Left colon (tissue), 2 donors: Measurements from ENCODE around the gene HDAC1. TPM values are rescaled to one million over a fixed set of nuclear protein-coding genes. Genes with fewer than 3 reads are reported as not detected.

Experiments used
- ATAC-seq: fragments of 200-7000 bp; cut with Tn5 transposase; one replicate; pipeline ENCODE4 v1.9.1; 2020; ENCODE audit warnings: mild to moderate bottlenecking, moderate library complexity
- DNase-seq, 2 donors: peaks; one replicate each; pipeline ENCODE4 v3.0.0-alpha.2; 2020
- intact Hi-C, 2 donors: fragments of 100-400 bp; cut with DNase I in 1 of 2; cut with micrococcal nuclease in 1 of 2; formaldehyde crosslinking; loops; one replicate each; pipeline versions ENCODE4 v1.11.2 to v1.14.0; 2022; cut with DNase I, micrococcal nuclease
- total RNA-seq, 2 donors: library from RNA; stranded (reverse); fragmentation: NEBNext Ultra II Directional; extraction: Animal tissue kit (Norgen Biotek cat#: 25700); gene quantifications; one replicate each; pipeline ENCODE4 v1.2.1, GENCODE V29; 2021
- donor health status: DM: no; HTN: no; CAD: no.
- donor health status: DM: yes; HTN: yes; CAD: no.

The HDAC1 gene
- total RNA-seq, 2 donors from 2014 or later = 218 to 252 TPM

DNA sequence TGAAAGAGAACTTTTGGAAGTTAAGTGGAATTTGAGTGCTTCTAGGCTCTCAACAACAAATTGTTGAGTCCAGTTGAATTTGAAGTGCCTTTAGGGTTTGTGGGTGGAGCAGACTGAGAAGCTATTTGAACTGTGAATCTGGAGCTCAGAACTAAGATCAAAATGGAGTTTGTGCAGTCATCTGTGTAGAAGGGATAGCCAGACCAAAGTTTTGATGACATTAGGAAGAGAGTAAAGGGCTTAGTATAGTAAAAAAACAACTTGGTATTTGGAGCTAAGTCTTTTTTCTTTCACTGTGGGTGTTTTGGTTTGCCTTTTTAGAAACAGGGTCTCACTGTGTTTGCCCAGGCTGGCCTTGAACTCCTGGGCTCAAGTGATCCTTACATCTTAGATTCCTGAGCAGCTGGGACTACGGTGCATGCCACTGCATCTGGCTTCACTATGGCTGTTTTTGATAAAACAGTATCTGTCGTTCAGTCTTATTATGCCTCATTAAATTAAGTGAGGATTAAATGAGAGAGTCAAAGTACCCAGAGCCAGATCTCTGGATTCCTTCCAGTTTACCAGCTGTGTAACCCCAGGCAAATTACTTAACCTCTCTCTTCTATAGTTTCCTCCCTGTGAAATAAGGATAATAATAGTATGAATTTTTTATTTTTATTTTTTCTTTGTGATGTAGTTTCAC lies 20.0 kb downstream of the HDAC1 start:
- intact Hi-C loops = no loop called here
- DNase-seq (no peak), ATAC-seq (no peak)

DNA sequence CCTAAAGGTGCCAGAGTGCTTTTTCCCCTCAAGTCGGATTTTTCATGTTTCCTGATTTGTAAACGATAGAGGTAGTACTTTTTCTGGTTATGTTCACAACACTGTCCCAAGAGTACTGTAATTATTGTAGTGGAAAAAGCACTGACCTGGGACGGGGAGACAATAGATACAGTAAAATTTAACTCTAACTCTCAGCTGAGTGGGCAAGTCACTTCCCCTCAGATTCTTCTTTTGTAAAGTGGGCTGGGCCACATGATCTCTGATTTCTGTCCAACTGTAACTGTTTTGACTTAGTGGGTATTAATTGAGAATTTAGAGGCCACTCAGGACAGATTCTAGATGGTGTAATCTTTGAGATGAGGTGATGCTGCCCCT lies 25.0 kb downstream of the HDAC1 start:
- intact Hi-C loops = no loop called here
- DNase-seq (no peak), ATAC-seq (no peak)

DNA sequence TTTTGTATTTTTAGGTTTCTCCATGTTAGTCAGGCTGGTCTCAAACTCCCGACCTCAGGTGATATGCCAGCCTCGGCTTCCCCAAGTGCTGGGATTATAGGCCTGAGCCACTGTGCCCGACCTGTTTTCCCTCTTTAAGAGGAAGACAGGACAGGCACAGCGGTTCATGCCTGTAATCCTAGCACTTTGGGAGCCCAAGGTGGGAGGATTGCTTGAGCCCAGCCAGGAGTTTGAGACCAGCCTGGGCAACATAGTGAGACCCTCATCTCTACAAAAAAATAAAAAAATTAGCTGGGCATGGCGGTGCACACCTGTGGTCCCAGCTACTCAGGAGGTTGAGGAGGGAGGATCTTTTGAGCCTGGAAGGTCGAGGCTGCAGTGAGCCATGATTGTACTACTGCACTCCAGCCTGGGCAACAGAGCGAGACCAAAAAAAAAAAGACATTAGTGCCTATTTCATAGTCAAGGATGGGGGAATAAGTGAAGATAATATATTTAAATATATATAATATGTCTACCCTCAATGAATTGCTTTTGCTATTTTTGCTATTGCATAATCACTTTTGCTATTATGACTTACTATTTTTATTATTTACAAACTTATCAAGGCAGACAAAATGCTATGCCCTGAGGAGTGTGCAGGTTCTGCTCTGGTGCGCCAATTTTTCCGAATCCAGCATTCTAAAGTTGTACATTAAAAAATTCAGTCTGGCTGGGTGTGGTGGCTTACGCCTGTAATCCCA lies 26.4 kb downstream of the HDAC1 start:
- intact Hi-C loops = no loop called here
- ATAC-seq (no peak), DNase-seq (no peak)

DNA sequence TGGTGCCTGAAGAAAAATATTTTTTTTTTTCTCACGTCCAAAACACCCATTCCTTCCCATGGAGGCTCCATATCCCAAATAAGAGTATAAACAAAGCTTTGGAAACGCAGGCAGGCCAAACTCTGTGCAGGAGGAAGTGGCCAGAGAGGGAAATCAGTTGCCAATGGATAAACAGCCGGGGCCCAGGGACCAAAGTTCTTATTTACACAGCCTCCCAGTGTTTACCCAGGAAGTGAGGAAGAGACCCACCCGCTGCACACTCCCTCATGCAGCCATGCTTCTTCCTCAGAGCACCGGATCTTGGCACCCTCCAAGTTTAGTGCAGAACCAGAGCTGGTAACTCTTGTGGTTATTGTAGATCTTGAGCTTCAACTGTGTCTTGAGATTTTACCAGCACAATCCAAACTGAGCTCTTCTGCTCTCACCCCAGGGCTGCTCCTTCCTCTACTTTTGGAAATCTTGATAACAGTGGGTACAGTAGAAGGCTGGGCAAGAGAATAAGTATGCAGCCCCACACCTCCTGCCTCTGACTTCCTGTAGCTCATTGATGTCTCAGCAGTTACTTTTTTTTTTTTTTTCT lies 29.9 kb downstream of the HDAC1 start:
- DNase-seq = peak; percentile 80 to 91
- ATAC-seq = peak; percentile 92
- intact Hi-C loops = no loop called here

DNA sequence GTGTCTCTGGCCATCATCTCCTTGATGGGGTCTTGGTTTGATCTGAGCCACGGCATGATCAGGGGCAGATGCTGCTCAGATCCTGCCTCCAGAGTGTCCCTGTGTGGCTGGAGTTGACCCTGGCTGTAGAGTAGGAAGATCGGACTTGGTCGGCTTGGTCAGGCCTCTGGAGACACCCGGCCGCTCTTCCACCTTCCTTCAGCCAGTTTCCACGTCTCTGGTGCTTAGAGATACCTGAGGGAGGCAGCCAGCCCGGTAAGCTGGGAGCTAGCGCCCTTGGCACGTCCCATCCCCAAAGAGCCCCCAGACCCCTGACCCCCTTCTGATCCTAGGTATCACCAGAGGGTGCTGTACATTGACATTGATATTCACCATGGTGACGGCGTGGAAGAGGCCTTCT lies 35.3 kb downstream of the HDAC1 start:
- intact Hi-C loops = no loop called here
- ATAC-seq (no peak), DNase-seq (no peak)

DNA sequence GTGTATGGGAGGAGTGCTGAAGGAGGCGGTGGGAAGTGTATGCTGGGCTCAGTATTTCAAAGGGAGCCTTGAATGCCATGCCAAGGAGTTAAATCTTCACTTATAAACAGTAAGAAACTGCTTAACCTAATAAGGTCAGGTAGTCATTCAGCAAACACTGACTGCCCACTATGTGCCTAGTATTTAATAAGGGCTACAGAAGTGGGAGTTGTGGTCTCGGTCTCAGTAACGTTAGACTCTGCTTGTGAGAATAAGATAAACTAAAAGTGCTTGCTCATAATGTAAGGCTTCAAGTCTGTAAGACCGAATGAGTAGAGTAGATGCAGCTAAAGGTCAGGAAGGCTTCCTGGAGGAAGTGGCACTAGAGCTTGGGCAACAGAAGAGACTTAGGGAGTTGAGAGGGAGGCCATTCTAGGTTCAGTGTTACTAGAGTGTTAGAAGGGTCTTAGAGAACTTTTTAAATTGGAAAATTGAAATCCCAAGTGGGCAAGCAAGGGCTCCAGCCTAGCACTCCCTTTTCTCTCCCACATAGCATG lies 38.1 kb downstream of the HDAC1 start:
- intact Hi-C loops = no loop called here
- DNase-seq (no peak), ATAC-seq (no peak)

DNA sequence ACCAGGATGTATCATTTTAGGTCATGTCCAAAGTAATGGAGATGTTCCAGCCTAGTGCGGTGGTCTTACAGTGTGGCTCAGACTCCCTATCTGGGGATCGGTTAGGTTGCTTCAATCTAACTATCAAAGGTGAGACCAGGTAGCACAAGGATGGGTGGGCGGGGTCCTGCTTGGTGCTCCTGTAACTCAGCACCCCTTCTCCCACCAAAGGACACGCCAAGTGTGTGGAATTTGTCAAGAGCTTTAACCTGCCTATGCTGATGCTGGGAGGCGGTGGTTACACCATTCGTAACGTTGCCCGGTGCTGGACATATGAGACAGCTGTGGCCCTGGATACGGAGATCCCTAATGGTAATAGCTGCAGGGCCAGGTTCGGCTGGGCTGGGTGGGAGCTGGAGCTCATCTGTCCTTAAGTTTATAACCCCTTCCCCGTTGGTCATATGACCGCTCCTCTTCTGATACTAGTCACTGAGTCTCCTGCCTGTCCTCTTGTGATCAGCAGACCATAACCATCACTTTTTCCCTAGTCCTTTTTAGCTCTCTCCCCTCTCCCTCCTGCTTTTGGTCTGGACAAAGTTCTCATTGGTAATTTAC lies 38.8 kb downstream of the HDAC1 start:
- intact Hi-C loops = no loop called here
- DNase-seq = no peak
- no peak for ATAC-seq

DNA sequence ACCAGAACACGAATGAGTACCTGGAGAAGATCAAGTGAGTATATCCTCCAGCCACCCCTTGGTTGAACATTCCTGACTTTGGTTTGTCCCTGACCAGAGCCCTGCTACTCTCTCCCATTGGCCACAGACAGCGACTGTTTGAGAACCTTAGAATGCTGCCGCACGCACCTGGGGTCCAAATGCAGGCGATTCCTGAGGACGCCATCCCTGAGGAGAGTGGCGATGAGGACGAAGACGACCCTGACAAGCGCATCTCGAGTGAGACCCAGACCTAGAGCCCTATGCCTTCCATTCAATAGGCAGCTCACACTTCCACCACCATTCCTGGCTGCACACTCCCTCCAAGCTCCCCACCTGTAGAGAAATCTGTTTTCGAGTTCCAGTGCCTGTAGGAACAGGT lies 39.7 kb downstream of the HDAC1 start:
- ATAC-seq (no peak), DNase-seq (no peak)
- intact Hi-C loops = no loop called here

DNA sequence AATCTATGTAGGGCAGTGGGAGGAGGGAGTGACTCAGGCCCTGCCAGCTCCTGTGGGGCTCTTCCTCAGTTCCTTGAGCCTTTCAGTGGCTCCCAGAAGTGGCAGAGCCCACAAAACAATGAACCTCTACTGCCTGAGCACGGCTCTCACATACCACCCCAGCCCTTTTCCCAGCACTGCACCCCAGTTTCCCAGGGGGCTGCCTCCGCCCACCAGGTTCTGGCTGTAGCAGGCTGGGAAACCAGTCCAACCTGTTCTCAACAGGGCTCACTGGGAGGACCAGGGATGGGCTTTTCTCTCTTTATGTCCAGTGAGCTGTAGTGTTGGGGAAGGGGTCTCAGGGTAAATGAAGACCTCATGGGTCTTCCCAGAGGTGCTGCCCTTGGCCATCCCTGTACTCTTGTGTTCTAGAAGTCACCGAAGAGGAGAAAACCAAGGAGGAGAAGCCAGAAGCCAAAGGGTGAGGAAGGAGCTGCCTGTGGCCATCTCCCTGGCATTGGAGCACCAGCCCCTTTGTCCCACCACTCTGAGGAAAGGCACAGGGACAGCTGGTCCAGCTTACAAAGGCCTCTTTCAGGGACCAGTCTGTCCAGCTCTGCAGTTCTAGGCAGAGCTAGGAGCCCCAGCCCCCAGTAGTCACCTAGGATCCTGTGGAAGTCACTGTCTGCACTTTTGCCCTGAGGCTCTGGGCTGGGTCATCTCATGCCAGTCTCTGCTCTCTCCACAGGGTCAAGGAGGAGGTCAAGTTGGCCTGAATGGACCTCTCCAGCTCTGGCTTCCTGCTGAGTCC lies 40.6 kb downstream of the HDAC1 start:
- ATAC-seq = peak; percentile 7
- intact Hi-C loops = no loop called here
- DNase-seq = peak in 1 of 2 donors; percentile 38

DNA sequence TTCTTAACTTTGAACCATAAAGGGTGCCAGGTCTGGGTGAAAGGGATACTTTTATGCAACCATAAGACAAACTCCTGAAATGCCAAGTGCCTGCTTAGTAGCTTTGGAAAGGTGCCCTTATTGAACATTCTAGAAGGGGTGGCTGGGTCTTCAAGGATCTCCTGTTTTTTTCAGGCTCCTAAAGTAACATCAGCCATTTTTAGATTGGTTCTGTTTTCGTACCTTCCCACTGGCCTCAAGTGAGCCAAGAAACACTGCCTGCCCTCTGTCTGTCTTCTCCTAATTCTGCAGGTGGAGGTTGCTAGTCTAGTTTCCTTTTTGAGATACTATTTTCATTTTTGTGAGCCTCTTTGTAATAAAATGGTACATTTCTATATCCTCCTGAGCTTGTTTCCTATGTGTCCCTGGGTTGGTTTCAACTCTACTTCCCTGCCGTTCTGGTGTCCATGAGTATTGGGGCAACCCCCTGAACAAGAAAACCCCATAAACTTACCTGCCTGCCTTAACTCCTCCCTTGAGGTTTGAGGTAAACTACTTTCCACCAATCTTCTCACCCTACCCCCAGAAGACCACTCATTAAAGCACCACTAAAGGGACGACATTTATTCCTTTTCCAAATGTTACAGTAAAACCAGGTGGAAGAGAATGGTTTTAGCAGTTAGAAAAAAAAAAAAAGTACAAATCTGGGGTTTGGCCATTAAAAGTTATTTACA lies 41.5 kb downstream of the HDAC1 start:
- intact Hi-C loops = no loop called here
- DNase-seq (no peak), ATAC-seq (no peak)

DNA sequence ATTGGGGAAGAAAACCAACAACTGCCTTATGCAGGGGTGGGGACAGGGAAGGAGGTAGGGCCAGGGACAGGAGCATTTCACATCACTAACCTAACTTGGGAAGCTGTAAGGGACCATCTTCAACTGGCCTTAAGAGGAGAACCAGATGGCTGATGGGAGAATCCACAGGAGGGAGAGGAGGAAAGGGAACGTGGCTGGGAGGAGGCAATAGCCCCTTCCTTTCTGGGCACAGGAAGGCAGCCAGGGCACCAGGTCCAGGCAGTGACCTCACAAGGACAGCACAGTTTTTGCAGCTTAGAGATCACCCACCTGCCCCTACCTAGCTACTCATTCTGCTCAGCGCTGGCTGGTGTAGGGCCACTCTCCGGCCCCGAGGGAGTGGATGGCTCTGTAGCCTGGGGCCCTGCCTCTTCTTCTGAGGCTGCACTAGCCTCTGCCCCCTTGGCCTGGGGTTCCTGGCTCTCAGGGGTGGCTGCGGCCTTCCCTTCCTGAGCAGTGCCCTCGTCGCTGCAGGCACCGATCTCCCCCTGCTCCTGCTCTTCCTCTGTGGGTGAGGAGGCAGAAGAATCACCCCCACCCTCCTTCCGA lies 42.5 kb downstream of the HDAC1 start:
- intact Hi-C loops = no loop called here
- peak; percentile 12 for ATAC-seq
- DNase-seq = no peak

DNA sequence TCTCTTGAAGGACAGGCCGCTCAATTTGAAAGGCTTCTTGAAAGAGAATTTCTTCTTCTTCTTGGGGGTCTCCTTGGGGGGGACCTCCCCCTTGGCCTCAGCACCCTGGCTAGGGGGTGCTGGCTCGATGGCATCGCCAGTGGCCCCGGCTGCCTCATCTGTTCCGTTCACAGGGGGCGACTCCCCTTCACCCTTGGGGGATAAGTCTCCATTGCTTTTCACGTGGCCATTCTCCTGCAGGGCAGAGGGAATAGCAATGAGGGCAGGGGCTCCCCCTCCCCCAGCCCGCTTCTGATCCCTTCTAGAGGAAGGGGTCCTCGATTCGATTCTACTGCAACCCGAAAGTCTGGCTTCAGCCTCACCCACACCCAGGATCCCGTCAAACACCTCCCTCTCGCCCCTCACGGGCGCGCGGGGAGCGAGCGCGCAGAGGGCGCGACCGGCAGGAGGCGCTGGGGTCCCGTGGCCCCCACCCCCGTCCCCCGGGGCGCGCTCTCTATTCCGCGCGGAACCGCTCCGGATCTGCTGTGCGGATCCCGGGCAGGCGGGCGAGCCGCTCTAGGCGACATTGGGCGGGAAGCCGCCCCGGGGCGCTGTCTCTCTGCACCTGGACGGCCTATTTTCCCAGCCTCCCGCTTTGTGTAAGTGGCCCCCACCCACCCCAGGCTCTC lies 43.1 kb downstream of the HDAC1 start:
- intact Hi-C loops = no loop called here
- ATAC-seq (peak; percentile 48), DNase-seq (peak; percentile 44 to 75)

DNA sequence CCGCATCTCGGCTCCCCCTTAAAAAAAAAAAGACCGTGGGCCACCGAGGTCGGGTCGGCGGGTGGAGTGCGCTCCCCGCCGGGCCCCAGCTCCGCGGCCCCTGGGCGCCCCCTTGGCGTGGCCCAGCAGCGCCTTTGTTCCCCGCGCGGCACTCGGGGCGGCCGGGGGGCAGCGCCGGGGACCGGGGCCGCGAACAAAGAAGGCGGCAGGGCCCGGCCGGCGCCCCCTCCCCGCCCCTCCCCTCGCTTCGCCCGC lies 43.6 kb downstream of the HDAC1 start:
- ATAC-seq = no peak
- no peak for DNase-seq
- intact Hi-C loops = no loop called here

DNA sequence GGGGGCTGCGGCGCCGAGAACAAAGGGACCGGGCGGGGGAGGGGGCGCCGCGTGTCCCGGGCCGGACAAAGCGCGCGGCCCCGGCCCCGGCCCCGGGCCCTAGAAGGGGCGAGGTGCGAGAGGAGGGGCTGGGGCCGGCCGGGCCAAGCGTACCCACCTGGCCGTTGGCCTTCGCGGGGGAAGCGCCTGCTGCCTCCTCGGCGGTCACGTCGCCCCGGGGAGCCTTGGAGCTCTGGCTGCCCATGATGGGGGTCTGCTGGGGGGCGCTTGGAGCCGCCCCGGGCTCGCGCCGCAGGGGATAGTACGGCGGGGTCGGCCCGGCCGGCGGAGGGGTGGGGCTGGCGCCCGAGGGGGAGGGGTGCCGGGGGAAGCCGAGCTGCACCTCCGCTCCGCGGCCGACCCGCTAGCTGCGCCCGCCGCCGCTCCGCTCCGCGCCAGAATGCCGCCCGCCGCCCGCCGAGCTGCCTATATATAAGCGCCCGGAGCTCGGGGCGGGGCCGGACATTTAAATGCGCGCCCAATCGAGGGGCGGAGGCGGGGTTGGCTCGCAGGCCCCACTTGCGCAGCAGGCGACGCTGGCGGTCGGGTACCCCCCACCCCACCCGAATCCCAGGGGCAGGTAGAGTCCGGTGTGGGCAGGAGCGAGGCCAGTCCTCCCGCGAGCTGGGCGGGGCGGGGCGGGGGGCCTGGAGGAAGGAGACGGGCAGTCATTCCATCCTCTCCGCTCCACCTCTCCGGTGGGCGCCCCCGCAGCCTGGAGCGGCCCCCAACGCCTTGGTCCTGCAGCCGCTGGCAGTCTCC lies 44.1 kb downstream of the HDAC1 start, which contains the start of gene MARCKSL1:
Gene MARCKSL1, minus strand, starts transcription at position 444 of the 801 bp plus-strand sequence. Its CDS starts 200 bp downstream, at position 244.
- ATAC-seq (peak; percentile 50), DNase-seq (peak; percentile 82 to 94)
- intact Hi-C loops = no loop called here

DNA sequence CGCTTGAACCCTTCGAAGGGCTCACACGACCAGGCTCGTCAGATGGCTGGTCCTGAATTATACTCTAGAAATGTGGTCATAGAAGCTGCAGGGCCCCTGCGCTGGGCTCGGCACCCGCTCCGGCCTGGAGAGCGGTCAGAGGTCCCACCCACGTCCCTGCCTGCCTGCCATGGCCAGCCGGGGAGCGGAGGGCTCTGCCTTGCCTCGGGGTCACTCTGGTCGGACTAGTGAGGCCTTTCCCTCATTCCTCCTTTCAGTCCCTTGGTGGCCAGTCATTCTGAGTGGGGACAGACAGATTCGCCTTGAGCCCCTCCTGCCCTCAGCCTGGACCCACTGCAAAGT lies 44.7 kb downstream of the HDAC1 start:
- DNase-seq = no peak
- ATAC-seq = no peak
- intact Hi-C loops = no loop called here

DNA sequence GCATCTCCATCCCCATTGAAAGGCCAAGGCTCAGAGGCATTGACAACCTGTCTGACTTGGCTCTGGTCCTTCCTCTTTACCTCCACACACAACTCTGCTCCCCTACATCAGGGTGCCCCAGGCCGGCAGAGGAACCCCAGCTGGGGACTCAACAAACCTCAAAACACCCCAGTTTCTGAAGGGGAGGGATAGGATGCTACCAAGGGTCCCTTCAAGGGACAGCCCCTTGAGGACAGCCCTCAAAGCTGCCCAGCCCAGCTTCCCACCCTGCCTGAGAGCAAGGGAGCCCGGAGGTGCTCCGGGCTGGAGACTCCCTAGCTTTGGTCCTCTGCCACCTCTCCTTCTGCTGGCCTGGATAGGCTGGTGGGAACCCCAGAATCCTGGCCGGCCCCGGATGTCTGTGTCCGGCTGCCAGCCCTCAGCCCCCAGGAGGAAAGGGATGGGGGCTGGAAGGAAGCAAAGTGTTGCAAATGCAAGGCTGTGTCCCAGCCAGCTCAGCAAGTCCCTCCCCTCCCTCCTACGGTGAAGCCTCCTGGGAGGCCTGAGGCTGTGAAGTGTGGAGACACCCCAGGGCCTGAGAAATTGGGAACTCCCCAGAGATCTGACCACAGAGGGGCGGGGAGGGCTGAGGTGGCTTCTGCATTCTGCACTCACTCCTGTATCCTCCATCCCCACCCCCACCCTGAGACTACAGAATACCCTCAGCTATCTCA lies 45.2 kb downstream of the HDAC1 start:
- intact Hi-C loops = no loop called here
- no peak for ATAC-seq

More for the DNA sequence above, 45.2 kb downstream of the HDAC1 start:
- peak; percentile 45 to 61 for DNase-seq
